GM21717 (cell line): Measurements from ENCODE around the gene PVR.
"Not testable (repeated sequence)": the region's sequence is repeated elsewhere in the genome, so short reads cannot be mapped to it uniquely, and the experiment has no call there.

Experiments
- ATAC-seq: cut with Tn5 transposase; IDR thresholded peaks from one replicate; pipeline ENCODE4 v1.9.1; 2021; ENCODE audit warnings: mild to moderate bottlenecking, moderate library complexity; ENCODE audit not compliant: unreplicated experiment

PVR gene

GRCh38 chr19:44645407-44646048, 1.8 kb downstream of the PVR start:
- ATAC-seq: no peak

- ATAC-seq: no peak
These were observed 2.3 kb downstream of the PVR start for GRCh38 chr19:44646049-44646416.

DNA sequence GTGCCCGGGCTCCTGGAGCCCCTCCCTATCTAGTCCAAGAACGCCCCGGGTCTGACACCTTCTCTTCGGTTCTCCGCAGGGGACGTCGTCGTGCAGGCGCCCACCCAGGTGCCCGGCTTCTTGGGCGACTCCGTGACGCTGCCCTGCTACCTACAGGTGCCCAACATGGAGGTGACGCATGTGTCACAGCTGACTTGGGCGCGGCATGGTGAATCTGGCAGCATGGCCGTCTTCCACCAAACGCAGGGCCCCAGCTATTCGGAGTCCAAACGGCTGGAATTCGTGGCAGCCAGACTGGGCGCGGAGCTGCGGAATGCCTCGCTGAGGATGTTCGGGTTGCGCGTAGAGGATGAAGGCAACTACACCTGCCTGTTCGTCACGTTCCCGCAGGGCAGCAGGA, 3.4 kb downstream of the PVR start:
- ATAC-seq: no peak

DNA sequence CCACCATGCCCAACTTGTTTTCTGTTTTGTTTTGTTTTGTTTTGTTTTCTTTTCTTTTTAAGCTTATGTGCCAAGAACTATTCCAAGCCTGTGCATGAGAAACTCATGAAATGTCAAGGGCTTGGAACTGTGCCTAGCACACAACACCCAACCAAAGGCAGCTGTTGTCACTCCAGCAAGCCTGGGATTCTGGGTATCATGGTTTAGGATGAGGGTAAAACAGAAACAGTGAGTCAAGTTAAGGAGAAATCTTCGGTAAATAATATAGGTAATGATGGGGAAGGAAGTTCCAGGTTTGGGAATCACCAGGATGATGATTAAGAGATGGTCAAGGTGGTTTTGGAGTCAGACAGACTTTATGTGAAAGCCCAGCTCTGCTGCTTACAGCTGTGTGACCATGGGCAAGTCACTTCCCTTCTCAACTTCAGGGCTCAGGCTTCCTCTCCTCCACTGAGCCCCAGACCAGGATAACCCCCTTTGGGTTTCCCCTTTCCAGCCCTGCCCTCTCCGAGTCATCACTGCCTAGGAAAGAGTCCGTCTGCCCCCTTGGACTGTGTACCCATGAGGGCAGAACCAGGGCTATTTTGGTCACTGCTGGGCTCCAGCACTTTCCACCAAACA, 5.0 kb downstream of the PVR start:
- ATAC-seq: no peak

GRCh38 chr19:44649578-44650145, 6.0 kb downstream of the PVR start:
- ATAC-seq: no peak

GRCh38 chr19:44653343-44653742, 9.6 kb downstream of the PVR start:
- no peak for ATAC-seq

- ATAC-seq: no peak
These were observed 10.5 kb downstream of the PVR start for GRCh38 chr19:44653977-44654774.

DNA sequence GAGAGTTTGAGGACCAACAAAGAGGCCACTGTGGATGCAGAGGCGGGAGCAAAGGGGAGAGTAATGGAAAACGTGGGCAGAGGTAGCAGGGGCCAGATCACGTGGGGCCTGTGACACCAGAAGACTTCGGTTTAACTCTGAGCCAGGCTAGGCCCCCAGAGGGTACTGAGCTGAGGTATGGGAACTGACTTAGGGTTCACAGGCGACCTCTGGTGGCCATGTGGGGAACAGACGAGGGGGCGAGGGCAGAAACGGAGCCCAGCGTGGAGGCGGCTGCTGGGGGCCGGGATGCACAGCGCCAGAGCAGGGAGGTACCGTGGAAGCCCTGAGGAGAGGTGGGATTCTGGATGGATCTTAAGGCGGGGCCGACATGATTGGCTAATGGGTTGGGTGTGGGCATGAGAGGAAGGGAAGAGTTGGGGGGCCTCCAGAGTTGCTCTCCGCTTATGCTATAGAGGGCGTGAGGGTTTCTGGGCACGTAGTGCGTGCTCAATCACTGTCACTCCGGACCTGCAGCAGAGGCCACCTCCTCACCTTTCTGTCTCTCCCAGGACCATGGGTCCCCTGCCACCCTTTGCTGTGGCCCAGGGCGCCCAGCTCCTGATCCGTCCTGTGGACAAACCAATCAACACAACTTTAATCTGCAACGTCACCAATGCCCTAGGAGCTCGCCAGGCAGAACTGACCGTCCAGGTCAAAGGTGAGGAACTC, 13.7 kb downstream of the PVR start:
- no peak for ATAC-seq

- ATAC-seq: no peak
These were observed 14.5 kb downstream of the PVR start for GRCh38 chr19:44658069-44658733.

DNA sequence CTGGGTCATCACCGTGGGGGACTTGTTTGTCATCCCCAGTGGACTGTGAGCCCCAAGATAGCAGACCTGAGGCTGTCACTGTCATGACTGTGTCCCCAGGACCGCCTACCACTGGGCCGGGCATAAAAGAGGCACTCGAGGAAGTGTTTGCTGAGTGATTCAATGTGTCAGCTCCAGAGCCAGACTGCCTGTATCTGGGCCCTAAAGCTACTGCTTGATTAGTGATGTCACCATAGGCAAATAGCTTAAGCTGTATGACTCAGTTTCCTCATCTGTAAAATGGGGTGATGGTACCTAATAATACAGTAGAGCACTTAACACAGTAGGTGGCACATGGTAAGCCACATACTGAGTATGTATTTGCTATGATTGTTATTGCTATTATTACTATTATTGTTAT, 16.4 kb downstream of the PVR start:
- ATAC-seq: no peak

DNA sequence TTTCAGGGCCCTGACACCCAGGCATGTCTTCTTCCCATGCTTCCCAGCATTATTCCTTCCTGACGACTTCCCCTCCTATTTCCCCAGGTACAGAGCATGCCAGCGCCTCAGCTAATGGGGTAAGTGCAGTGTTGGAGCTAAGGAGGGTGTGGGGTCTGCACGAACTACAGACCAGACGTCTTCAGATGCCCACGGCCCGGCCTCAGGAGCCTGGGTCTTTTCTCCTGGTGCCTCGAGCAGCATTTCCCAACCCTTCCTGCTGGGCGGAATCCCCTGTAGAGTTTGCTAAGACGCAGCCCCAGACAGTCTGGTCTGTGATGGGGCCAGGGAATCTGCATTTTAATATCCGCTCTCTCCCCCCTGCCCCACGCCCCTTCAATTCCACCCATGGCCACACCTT, 17.5 kb downstream of the PVR start:
- no peak for ATAC-seq

- no peak for ATAC-seq
These were observed 18.2 kb downstream of the PVR start for GRCh38 chr19:44661904-44662303.

DNA sequence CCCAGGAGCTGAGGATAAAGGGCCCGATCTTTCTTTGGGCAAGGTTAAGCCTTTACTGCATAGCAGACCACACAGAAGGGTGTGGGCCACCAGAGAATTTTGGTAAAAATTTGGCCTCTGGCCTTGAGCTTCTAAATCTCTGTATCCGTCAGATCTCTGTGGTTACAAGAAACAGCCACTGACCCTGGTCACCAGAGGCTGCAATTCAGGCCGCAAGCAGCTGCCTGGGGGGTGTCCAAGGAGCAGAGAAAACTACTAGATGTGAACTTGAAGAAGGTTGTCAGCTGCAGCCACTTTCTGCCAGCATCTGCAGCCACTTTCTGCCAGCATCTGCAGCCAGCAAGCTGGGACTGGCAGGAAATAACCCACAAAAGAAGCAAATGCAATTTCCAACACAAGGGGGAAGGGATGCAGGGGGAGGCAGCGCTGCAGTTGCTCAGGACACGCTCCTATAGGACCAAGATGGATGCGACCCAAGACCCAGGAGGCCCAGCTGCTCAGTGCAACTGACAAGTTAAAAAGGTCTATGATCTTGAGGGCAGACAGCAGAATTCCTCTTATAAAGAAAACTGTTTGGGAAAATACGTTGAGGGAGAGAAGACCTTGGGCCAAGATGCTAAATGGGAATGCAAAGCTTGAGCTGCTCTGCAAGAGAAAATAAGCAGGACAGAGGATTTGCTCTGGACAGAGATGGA, 19.1 kb downstream of the PVR start:
- ATAC-seq: no peak

DNA sequence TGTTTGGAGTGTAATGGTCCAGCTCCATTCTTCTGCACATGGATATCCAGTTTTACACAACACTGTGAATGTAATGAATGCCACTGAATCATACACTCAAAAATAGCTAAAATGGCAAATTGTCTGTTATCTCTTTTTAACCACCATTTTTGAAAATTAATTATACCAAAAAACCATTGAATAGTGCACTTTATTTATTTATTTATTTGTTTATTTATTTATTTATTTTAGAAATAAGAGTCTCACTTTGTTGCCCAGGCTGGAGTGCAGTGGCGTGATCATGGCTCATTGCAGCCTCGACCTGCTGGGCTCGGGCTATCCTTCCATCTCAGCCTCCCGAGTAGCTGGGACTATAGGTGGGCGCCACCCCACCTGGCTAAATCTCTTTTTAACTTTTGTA, 20.3 kb downstream of the PVR start:
- no peak for ATAC-seq

DNA sequence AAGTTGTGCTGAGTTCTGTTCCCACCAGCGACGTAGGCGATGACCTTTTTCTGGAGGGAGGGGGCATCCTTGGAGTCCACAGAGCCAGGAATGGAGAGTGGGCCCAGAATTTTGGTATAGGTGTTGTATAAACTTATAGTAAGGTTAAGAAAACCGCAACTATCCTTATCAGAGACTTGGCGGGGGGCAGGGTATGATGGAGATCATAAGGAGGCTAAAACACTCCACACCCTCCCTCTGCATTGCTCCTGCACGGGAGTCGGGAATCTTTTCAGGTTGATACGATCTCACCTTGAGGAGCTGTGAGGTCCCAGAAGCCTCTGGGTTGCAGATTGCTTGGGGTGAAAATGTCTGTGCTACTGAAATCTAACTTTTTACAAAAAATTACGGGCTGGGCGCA, 21.3 kb downstream of the PVR start:
- no peak for ATAC-seq

- ATAC-seq: no peak
These were observed 23.3 kb downstream of the PVR start for GRCh38 chr19:44666852-44667556.

GRCh38 chr19:44668985-44669764, 25.5 kb downstream of the PVR start:
- ATAC-seq: no peak

GRCh38 chr19:44670027-44670426, 26.3 kb downstream of the PVR start:
- ATAC-seq: not testable (repeated sequence)

GRCh38 chr19:44671400-44671799, 27.7 kb downstream of the PVR start, which contains the start of gene CEACAM19:
Gene CEACAM19, plus strand, starts transcription at chr19:44671482. Its CDS starts 450 bp downstream, at chr19:44671932.
- ATAC-seq: no peak
